Measurements from ENCODE around the gene STK38.
"Not testable (repeated sequence)": the region's sequence is repeated elsewhere in the genome, so short reads cannot be mapped to it uniquely, and the experiment has no call there.

Gene STK38

GRCh38 chr6:36517408-36517807 is 29.9 kb downstream of the STK38 start:
- DNase-seq: no peak

GRCh38 chr6:36516988-36517387 is 30.3 kb downstream of the STK38 start:
- DNase-seq: no peak

- DNase-seq: no peak
These were observed 30.7 kb downstream of the STK38 start for GRCh38 chr6:36516559-36516958.

- no peak for DNase-seq
These were observed 31.4 kb downstream of the STK38 start for GRCh38 chr6:36515844-36516243.

- no peak for DNase-seq
These were observed 32.5 kb downstream of the STK38 start for GRCh38 chr6:36514554-36515456.

GRCh38 chr6:36510365-36510764 is 36.9 kb downstream of the STK38 start:
- DNase-seq: no peak

- no peak for DNase-seq
These were observed 38.7 kb downstream of the STK38 start for GRCh38 chr6:36508532-36508931.

GRCh38 chr6:36506611-36507010 is 40.7 kb downstream of the STK38 start:
- no peak for DNase-seq

- no peak for DNase-seq
These were observed 41.3 kb downstream of the STK38 start for GRCh38 chr6:36505744-36506534.

- DNase-seq: no peak
These were observed 42.3 kb downstream of the STK38 start for GRCh38 chr6:36504982-36505381.

- no peak for DNase-seq
These were observed 43.1 kb downstream of the STK38 start for GRCh38 chr6:36504181-36504580.

GRCh38 chr6:36501686-36502085 is 45.6 kb downstream of the STK38 start:
- DNase-seq: no peak

- DNase-seq: no peak
These were observed 47.4 kb downstream of the STK38 start for GRCh38 chr6:36499918-36500317.

- DNase-seq: no peak
These were observed 52.2 kb downstream of the STK38 start for GRCh38 chr6:36495086-36495485.

- no peak for DNase-seq
These were observed 53.4 kb downstream of the STK38 start for GRCh38 chr6:36493859-36494258.

GRCh38 chr6:36493319-36493718 is 54.0 kb downstream of the STK38 start:
- no peak for DNase-seq

GRCh38 chr6:36492621-36493020 is 54.7 kb downstream of the STK38 start:
- DNase-seq: no peak

GRCh38 chr6:36492092-36492491 is 55.2 kb downstream of the STK38 start:
- no peak for DNase-seq

GRCh38 chr6:36491378-36491965 is 55.8 kb downstream of the STK38 start:
- no peak for DNase-seq

GRCh38 chr6:36489426-36489825 is 57.9 kb downstream of the STK38 start:
- DNase-seq: no peak

- no peak for DNase-seq
These were observed 59.1 kb downstream of the STK38 start for GRCh38 chr6:36488221-36488620.

- no peak for DNase-seq
These were observed 59.6 kb downstream of the STK38 start for GRCh38 chr6:36487698-36488097.

GRCh38 chr6:36484736-36485135 is 62.5 kb downstream of the STK38 start:
- no peak for DNase-seq

- not testable (repeated sequence) for DNase-seq
These were observed 64.0 kb downstream of the STK38 start for GRCh38 chr6:36483326-36483725.

Measured in islet precursor cell (in vitro differentiated cells).